HG03280 (cell line): ENCODE results near the gene BCLAF3.

Experiments
- ATAC-seq: cut with Tn5 transposase; IDR thresholded peaks from one replicate; pipeline ENCODE4 v1.9.1; 2021; ENCODE audit warnings: mild to moderate bottlenecking, moderate library complexity; ENCODE audit not compliant: unreplicated experiment

Gene BCLAF3

DNA sequence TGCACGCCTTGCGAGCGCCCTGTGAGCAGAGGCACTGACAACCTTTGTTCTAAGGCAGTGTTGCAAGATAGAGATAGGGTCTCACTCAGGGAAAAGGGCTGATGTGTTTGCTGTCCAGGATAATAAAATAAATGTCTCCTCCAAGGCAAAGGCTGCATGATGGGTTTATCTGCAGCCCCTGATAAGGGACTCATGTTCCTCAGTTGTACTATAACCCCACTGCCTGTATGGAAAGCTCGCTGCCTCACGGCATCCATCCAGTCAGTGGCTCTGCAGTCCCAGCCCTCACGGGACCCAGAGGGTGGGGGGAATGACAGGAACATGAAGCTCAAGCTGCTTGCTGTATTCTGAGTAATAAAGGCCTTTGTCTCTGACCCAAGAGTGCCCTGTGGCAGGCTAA is 22.6 kb downstream of the BCLAF3 start:
- no peak for ATAC-seq

- no peak for ATAC-seq
Measured at GRCh38 chrX:19966056-19966455, 24.8 kb downstream of the BCLAF3 start.

DNA sequence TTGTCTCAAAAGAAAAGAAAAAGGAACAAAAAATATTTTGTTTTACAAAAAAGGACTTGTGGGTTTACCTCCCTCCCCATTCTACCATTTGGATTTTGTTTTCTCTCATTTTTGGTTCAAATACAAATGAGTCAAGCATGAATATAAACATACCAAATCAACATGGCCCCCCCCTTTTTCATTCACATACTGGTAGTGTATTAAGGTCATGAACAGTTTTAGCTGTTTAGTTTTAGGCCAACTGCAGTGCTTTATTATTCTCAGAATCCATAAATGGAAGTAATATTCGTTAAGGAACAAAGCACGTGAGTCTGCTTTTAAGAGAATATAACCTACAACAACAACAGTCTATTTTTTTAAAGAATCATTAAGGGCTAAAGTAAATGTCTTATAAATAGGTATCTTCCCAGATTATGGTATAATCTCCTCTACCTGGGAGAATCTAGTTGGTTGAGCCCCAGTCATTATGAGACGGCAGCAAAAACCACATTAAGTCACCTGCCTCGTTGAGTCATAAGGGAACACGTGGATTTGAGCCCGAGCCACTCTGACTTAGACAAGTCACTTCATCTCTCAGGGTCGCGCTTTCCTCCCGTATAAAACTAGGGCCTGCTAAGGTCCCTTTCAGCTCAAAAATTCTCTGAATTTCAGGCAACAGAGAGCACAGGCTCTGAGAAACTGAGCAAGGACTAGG is 26.7 kb downstream of the BCLAF3 start:
- no peak for ATAC-seq

GRCh38 chrX:19960913-19961312 is 29.9 kb downstream of the BCLAF3 start:
- ATAC-seq, result no peak

- ATAC-seq, result no peak
Measured at GRCh38 chrX:19958552-19959486, 32.0 kb downstream of the BCLAF3 start.

DNA sequence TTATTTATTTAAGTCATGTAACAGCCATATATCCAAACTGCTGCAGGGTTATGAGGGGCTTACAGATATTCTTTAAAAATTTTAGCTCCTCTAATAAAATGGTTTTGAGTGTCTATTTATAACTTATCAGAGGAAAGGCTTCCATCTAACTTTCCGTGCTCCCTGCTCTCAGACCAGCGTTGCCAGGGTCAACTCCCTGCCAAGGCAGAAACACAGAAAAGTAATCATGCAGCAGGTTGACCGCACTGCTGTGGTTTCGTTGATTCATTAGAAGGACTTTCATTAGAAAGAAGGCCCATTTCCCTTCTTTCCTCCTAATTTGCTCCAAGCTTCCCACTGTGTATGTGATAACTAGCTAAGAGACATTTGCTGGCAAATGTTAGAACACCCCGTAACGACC is 33.9 kb downstream of the BCLAF3 start:
- no peak for ATAC-seq

DNA sequence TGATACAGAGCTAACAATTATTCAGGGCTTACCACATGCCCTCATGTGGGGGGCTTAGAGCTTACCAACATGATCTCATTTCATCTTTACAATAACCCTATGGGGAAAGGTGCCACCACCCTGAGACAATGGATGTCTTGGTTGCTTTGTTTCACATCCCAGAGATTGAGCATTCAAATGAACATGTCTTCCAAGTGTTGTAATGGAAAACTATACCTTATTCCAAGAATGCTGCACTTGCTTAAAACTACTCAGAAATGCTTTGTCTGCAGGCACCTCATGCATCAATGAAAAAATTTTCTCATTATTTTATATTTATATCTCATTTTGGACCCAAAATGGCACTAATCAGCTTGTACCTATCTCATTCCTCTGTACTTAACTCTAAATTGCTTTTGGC is 34.6 kb downstream of the BCLAF3 start:
- no peak for ATAC-seq

GRCh38 chrX:19955306-19955705 is 35.6 kb downstream of the BCLAF3 start:
- no peak for ATAC-seq

GRCh38 chrX:19954335-19955096 is 36.3 kb downstream of the BCLAF3 start:
- ATAC-seq, result no peak

DNA sequence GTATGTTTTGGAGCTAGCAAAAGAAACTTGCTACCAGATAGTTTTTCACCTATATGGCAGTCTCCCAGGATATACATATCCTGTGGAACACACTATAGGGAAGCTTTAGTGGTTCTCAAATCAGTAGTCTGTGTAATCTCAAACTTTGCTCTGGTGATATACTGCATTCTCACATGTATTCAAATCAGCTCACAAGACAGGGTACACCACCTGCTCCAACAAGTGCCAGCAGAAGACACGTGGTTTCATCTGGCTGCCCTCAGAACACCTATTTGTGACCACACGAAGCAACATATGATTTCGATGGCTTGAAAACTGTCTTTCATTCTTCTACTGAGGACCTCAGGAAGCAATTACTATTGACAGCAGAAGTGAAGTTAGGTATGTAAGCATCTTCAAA is 37.7 kb downstream of the BCLAF3 start:
- no peak for ATAC-seq

- ATAC-seq, result no peak
Measured at GRCh38 chrX:19949340-19949739, 41.5 kb downstream of the BCLAF3 start.

GRCh38 chrX:19947612-19948011 is 43.2 kb downstream of the BCLAF3 start:
- no peak for ATAC-seq
